ENCODE data around the gene CYTH3. TPM values are rescaled to one million over a fixed set of nuclear protein-coding genes. Genes with fewer than 3 reads are reported as not detected.

CYTH3 gene
- total RNA-seq, 1 experiment from 2014 or later = 16.7 TPM

GRCh38 chr7:6182993-6183392, 89.4 kb downstream of the CYTH3 start:
- ChIA-PET CTCF (no interaction called here), POLR2A (no interaction called here), RAD21 (ENCODE audit: low non-redundant PET in 1 of 2, low total read pairs in 2 of 2, uncharacterized antibody in 2 of 2, unreplicated experiment in 2 of 2) (no interaction called here)
- H3K36me3 ChIP-seq (ENCODE audit: control insufficient read depth in 1 of 2, insufficient read depth in 2 of 2, low read length in 2 of 2) = peaks cover 0 to 4% of the 10 kb centered on the region in 2 experiments; a peak in 1 of 4 replicates
- H3K4me2 ChIP-seq (ENCODE audit: low read length) = no peak overlapping the region
- H2AFZ ChIP-seq (ENCODE audit: low read depth, low read length, poor library complexity, severe bottlenecking) = no peak overlapping the region
- no peak for ATAC-seq
- BruUV-seq (replicated peaks) = no TSS peak
- no peaks in the 10 kb centered on the region for H4K20me1 ChIP-seq (ENCODE audit: insufficient read depth)
- no peaks in the 10 kb centered on the region for H3K9me2 ChIP-seq (ENCODE audit: insufficient read depth)
- no peaks in the 10 kb centered on the region for H3K9me3 ChIP-seq (ENCODE audit: control insufficient read depth in 1 of 2, insufficient read depth in 1 of 2, low read depth in 1 of 2, low read length in 2 of 2)
- intact Hi-C loops (cut with micrococcal nuclease) = no loop called here
- no peak for TF ChIP-seq TCF7L2 (IDR thresholded peaks at IDR 0.05; ENCODE audit: borderline replicate concordance, extremely low read depth, insufficient read depth, insufficient read length)
- TF ChIP-seq, protein P1, sequence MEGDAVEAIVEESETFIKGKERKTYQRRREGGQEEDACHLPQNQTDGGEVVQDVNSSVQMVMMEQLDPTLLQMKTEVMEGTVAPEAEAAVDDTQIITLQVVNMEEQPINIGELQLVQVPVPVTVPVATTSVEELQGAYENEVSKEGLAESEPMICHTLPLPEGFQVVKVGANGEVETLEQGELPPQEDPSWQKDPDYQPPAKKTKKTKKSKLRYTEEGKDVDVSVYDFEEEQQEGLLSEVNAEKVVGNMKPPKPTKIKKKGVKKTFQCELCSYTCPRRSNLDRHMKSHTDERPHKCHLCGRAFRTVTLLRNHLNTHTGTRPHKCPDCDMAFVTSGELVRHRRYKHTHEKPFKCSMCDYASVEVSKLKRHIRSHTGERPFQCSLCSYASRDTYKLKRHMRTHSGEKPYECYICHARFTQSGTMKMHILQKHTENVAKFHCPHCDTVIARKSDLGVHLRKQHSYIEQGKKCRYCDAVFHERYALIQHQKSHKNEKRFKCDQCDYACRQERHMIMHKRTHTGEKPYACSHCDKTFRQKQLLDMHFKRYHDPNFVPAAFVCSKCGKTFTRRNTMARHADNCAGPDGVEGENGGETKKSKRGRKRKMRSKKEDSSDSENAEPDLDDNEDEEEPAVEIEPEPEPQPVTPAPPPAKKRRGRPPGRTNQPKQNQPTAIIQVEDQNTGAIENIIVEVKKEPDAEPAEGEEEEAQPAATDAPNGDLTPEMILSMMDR (IDR thresholded peaks at IDR 0.05 in 2 of 3, conservative IDR thresholded peaks at IDR 0.05 in 1 of 3; ENCODE audit: borderline replicate concordance in 1 of 3, insufficient read depth in 1 of 3, low read depth in 2 of 3, low read length in 2 of 3) = no peak
- no peak for TF ChIP-seq FOSL1 (IDR thresholded peaks at IDR 0.05; ENCODE audit: low read depth)
- TF ChIP-seq YY1 (IDR thresholded peaks at IDR 0.05; ENCODE audit: extremely low read depth, insufficient replicate concordance, low read depth, low read length) = no peak
- no peak for TF ChIP-seq ZNF274 (IDR thresholded peaks at IDR 0.05; ENCODE audit: low read depth, low read length)
- TF ChIP-seq SRF (IDR thresholded peaks at IDR 0.05; ENCODE audit: low read depth) = no peak
- TF ChIP-seq CEBPB (IDR thresholded peaks at IDR 0.05; ENCODE audit: low read depth) = no peak
- TF ChIP-seq ZFX (IDR thresholded peaks at IDR 0.05) = no peak
- no peak for TF ChIP-seq SIN3A (IDR thresholded peaks at IDR 0.05; ENCODE audit: low read depth)
- no peaks in the 10 kb centered on the region for H3K27me3 ChIP-seq (ENCODE audit: insufficient read depth, low read length)
- H3K4me3 ChIP-seq (replicated peaks in 1 of 2; ENCODE audit: low read depth in 1 of 2, low read length in 2 of 2) = no peak overlapping the region
- no peaks in the 10 kb centered on the region for H3K4me1 ChIP-seq (ENCODE audit: control insufficient read depth in 1 of 2, insufficient read depth in 2 of 2, low read length in 2 of 2)
- H3K27ac ChIP-seq (ENCODE audit: low read depth, low read length) = no peak overlapping the region
- H3K79me2 ChIP-seq (ENCODE audit: insufficient read depth, low read length) = no peaks in the 10 kb centered on the region
- no peak for DNase-seq (ENCODE audit: low read depth, low spot score)
- no peak overlapping the region for H3K9ac ChIP-seq (ENCODE audit: low read length)

- no peak overlapping the region for H3K27ac ChIP-seq (ENCODE audit: low read depth, low read length)
- ChIA-PET CTCF (no interaction called here), POLR2A (no interaction called here), RAD21 (ENCODE audit: low non-redundant PET in 1 of 2, low total read pairs in 2 of 2, uncharacterized antibody in 2 of 2, unreplicated experiment in 2 of 2) (no interaction called here)
- no peak overlapping the region for H3K4me3 ChIP-seq (replicated peaks in 1 of 2; ENCODE audit: low read depth in 1 of 2, low read length in 2 of 2)
- H3K9ac ChIP-seq (ENCODE audit: low read length) = no peak overlapping the region
- no peak for ATAC-seq
- no peaks in the 10 kb centered on the region for H3K36me3 ChIP-seq (ENCODE audit: control insufficient read depth in 1 of 2, insufficient read depth in 2 of 2, low read length in 2 of 2)
- DNase-seq (ENCODE audit: low read depth, low spot score) = no peak
- intact Hi-C loops (cut with micrococcal nuclease) = no loop called here
- no peaks in the 10 kb centered on the region for H3K79me2 ChIP-seq (ENCODE audit: insufficient read depth, low read length)
- no peak overlapping the region for H3K4me2 ChIP-seq (ENCODE audit: low read length)
- TF ChIP-seq SP1 (IDR thresholded peaks at IDR 0.05; ENCODE audit: low read depth) (no peak), YY1 (IDR thresholded peaks at IDR 0.05; ENCODE audit: extremely low read depth, insufficient replicate concordance, low read depth, low read length) (no peak), CBX3 (IDR thresholded peaks at IDR 0.05; ENCODE audit: low read depth) (no peak), EGR1 (IDR thresholded peaks at IDR 0.05; ENCODE audit: low read depth) (no peak), ELF1 (IDR thresholded peaks at IDR 0.05; ENCODE audit: borderline replicate concordance, low read depth) (no peak), EZH2phosphoT487 (IDR thresholded peaks at IDR 0.05; ENCODE audit: borderline replicate concordance) (no peak), ZBTB33 (IDR thresholded peaks at IDR 0.05; ENCODE audit: extremely low read depth, insufficient replicate concordance, low read length) (no peak), CEBPB (IDR thresholded peaks at IDR 0.05; ENCODE audit: low read depth) (no peak)
- no peaks in the 10 kb centered on the region for H3K27me3 ChIP-seq (ENCODE audit: insufficient read depth, low read length)
- H2AFZ ChIP-seq (ENCODE audit: low read depth, low read length, poor library complexity, severe bottlenecking) = no peak overlapping the region
- H3K9me2 ChIP-seq (ENCODE audit: insufficient read depth) = no peaks in the 10 kb centered on the region
- BruUV-seq (replicated peaks) = no TSS peak
- no peaks in the 10 kb centered on the region for H4K20me1 ChIP-seq (ENCODE audit: insufficient read depth)
- no peaks in the 10 kb centered on the region; a peak in 1 of 4 replicates for H3K4me1 ChIP-seq (ENCODE audit: control insufficient read depth in 1 of 2, insufficient read depth in 2 of 2, low read length in 2 of 2)
- no peaks in the 10 kb centered on the region for H3K9me3 ChIP-seq (ENCODE audit: control insufficient read depth in 1 of 2, insufficient read depth in 1 of 2, low read depth in 1 of 2, low read length in 2 of 2)
Measured at GRCh38 chr7:6181136-6181535, 91.3 kb downstream of the CYTH3 start.
